COLO668 (cell line): Measurements from ENCODE around the gene EFL1.
A peak's percentile ranks its signal among the peaks of the same experiment; 100 is the strongest.

Source experiments
- DNase-seq: peaks from one replicate; lab custom pipeline; 2025; ENCODE audit not compliant: unreplicated experiment; lab: John Stamatoyannopoulos, UW

The EFL1 gene

DNA sequence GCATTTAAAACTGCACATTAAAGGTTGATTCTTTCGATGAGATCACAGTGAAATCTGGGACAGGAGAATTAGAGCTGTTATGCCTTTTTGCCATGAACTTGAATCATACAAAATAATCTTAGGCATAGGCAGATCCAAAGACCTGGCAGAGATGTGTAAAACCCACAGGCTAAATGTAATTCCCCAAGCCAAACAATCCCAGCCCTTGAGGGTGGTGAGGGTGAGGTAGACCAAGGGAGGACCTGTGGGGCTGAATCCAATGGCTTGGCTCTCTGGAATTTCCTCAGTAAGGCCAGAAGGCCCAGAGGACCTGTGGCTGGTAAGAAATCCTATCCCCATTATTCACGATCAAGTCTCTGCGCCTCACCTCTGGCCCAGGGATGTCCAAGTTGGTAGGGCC lies 136.2 kb downstream of the EFL1 start:
- no peak for DNase-seq

GRCh38 chr15:82124331-82125263 lies 137.9 kb downstream of the EFL1 start:
- DNase-seq, result no peak

GRCh38 chr15:82122746-82123400 lies 139.7 kb downstream of the EFL1 start:
- no peak for DNase-seq

- no peak for DNase-seq
Measured at GRCh38 chr15:82118040-82118439, 144.5 kb downstream of the EFL1 start.

GRCh38 chr15:82117296-82117695 lies 145.2 kb downstream of the EFL1 start:
- no peak for DNase-seq

GRCh38 chr15:82114660-82115059 lies 147.9 kb downstream of the EFL1 start:
- peak; percentile 33 for DNase-seq

DNA sequence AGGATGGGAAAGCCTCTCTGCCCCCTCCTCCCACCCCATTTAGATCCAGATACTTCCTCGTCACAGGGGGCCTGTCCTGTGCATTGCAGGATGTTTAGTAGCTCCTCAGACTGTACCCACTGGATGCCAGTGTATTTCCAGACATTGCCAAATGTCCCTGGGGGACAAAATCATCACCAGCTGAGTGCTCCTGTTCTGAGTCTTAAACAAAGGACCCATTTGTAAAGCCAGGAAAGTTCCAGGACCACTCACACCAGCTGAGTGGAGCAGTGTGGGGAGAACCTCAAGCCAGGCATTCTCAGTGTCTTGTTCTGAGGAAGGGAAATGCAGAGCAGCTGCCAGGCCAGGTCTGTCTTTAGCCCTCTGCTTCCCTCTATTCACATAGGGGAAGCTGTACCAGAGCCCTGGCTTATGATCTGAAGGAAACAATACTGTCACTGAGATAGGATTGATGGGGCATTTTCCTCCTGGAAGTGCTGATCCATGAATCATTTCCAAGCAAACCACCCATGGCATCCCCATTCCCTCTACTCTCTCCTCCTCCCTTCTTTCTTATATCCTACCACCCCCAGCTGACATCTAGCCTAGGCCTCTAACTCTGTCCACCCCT lies 149.3 kb downstream of the EFL1 start:
- DNase-seq, result no peak

GRCh38 chr15:82111918-82112317 lies 150.6 kb downstream of the EFL1 start:
- no peak for DNase-seq

GRCh38 chr15:82110144-82110543 lies 152.4 kb downstream of the EFL1 start:
- DNase-seq, result no peak

GRCh38 chr15:82108489-82109078 lies 153.9 kb downstream of the EFL1 start:
- DNase-seq, result peak; percentile 63

- no peak for DNase-seq
Measured at GRCh38 chr15:82106679-82107078, 155.9 kb downstream of the EFL1 start.

DNA sequence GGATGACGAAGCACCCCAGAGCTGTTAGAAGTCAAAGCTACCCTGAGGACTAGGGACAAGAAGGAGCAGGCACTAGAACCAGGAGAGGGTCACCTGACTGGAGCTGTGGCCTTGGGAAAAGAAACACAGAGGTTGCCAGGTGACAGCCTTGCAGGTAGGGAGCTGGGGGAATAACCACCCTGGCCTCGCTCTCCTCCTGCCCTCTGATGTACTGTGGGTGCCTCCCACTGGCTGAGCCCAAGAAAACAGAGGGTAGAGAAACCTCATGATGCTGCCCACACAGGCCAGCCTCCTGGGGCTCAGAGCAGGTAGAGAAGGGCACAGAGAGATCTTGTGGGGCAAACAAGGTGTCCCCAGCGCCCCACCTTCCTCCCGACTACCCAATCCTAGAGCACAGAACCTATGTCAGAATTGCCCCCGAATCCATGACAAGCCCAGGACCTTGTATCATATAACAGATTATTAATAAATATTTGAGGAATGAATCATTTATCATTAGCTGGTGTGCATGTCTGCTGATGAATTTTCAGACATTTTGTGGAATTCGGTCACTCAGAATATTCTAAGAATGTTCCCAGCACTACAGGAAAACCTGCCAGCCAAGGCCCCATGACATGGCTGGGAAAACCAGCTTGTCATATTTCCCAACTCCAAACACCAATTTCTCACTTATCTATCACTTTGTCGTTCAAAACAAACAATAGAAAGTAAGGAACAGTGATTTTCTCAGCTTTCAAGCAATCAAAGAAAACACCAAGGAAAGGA lies 156.9 kb downstream of the EFL1 start:
- DNase-seq, result peak; percentile 73

DNA sequence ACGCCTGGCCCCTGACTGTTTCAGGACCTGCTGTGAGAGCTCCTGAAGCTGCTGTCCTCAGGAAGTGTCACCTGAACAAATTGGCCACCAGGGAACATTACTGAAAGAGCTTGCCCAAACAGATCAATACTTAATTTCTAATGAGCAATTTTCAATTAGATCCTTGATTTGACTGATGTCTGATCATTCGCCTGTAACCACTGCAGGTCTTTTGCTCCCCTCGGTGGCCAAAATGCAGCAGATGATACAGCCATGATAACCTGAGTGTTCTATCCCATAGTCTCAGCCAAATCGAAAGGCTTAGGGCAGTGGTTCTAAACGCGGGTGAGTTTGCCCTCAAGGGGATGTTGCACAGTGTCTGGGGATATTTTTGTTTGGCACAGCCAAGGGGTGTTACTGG lies 159.1 kb downstream of the EFL1 start:
- peak; percentile 7 for DNase-seq

DNA sequence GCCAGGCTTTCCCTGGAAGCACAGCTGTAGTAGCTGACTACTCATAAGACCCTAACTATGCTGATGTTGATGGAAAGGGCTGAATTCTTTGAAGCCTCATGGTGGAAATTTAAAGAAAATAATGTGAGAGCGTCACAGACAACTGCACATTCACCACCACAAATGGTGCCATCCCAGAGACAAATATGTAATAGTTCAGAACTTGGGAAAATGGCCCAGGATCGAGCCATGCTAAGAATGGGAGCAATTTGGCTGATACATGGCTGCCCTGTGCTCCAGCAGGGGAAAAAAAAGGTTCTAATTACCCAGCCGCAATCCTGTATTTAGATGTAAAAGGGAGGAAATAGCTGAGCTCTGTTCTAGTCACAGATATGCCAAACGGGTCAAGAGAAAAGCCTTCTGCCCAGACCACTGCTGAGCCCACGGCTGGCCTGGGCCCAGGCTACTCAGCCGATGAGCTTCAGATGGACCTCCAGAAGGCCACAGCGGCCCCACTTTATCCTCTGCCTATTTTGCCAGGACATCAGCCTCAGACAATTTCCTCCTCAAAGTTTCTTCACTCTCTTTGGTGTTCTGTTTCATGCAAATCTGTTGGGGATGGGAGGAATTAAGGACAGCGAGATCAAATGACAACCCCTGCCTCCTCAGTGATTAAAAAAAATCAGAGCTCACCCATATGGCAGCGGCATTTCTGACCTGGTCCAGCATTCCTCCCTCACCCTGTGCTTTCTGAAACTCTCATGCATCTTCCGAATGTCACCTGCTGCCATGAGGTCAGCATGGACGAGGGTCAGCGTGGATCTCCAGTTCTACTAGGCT lies 162.2 kb downstream of the EFL1 start:
- no peak for DNase-seq

- DNase-seq, result no peak
Measured at GRCh38 chr15:82098674-82099073, 163.9 kb downstream of the EFL1 start.

GRCh38 chr15:82095803-82096202 lies 166.7 kb downstream of the EFL1 start:
- no peak for DNase-seq

DNA sequence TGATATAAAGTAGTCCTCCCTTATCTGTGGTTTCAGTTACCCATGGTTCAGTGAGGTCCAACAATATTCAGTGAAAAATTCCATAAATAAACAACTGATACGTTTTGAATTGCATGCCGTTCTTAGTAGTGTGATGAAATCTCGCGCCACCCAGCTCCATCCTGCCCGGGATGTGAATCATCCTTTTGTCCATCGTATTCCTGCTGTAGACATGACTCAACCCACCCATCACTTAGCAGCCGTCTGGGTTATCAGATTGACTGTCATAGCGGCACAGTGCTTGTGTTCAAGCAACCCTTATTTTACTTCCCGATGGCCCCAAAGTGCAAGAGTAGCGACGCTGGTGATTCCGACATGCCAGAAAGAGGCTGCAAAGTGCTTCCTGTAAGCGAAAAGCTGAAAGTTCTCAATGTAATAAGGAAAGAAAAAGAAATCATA lies 168.7 kb downstream of the EFL1 start:
- no peak for DNase-seq

DNA sequence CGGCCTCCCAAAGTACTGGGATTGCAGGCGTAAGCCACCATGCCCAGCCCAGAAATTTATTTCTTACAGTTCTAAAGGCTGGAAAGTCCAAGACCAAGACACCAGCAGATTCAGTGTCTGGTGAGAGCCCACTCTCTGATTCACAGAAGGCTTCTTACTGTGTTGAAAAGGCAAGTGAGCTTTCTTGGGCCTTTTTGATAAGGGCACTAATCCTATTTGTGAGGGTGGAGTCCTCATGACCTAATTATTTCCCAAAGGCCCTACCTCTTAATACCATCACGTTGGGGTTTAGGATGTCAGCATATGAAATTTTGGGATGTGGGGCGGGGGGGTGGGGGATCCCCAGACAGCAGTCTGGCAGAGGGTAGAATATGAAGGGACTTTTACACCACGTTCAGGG lies 169.2 kb downstream of the EFL1 start:
- no peak for DNase-seq

DNA sequence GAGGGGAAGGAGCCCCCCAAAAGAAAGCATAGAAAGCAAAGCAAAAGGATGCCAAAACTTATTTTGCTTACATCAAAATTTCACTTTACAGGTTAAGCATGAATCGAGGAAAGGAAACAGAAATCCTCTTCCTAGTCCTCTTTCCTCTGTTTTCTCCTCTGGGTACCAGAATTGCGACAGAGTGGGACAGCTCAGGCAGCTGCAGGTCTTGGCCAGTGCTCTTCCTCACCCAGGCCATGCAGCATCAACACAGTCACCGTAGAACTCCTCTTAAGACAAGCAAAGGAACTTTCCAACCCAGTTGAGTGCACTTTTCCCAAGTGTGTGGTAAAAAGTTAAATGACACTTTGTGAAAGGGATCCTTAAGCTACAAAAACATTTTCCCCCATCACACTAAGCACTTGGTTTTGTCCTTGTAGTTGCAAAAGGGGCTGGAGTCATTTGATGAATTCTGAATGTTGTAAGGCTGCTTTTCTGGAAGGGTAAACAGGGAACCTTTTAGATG lies 170.8 kb downstream of the EFL1 start:
- no peak for DNase-seq
